ENCODE results near the gene PKDCC. TPM values are rescaled to one million over a fixed set of nuclear protein-coding genes. Genes with fewer than 3 reads are reported as not detected.
"Not testable (repeated sequence)": the region's sequence is repeated elsewhere in the genome, so short reads cannot be mapped to it uniquely, and the experiment has no call there.

PKDCC gene
- total RNA-seq, 2 experiments from 2014 or later = not detected

DNA sequence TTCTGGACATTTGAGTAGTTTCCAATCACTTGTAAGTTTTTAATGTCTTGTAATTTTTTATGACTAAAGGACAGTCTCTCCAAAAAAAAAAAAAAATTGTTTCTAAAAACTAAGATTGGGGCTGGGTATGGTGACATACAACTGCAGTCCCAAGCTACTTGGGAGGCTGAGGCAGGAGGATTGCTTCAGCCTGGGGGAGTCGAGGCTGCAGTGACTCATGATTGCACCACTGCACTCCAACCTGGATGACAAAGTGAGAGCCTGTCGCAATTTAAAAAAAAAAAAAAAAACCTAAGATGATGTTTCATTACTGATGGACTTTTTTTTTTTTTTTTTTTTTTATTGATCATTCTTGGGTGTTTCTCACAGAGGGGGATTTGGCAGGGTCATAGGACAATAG lies 34.4 kb upstream of the PKDCC start:
- Mint-ChIP-seq H3K27me3 (peaks cover 10% of the 10 kb centered on the region), H3K4me1 (peaks cover 10% of the 10 kb centered on the region), H3K4me3 (no peak overlapping the region), H3K9me3 (ENCODE audit: low read depth) (peaks cover 2% of the 10 kb centered on the region), H3K27ac (no peak overlapping the region), H3K36me3 (no peaks in the 10 kb centered on the region)
- DNase-seq (no peak), ATAC-seq (no peak)
- CTCF ChIA-PET = no interaction called here

GRCh38 chr2:42021464-42021863 lies 26.4 kb upstream of the PKDCC start:
- Mint-ChIP-seq H3K36me3 (no peaks in the 10 kb centered on the region), H3K4me3 (no peak overlapping the region), H3K4me1 (no peaks in the 10 kb centered on the region), H3K27ac (no peak overlapping the region), H3K9me3 (ENCODE audit: low read depth) (no peaks in the 10 kb centered on the region), H3K27me3 (peaks cover 32% of the 10 kb centered on the region)
- DNase-seq (no peak), ATAC-seq (no peak)
- CTCF ChIA-PET = no interaction called here

DNA sequence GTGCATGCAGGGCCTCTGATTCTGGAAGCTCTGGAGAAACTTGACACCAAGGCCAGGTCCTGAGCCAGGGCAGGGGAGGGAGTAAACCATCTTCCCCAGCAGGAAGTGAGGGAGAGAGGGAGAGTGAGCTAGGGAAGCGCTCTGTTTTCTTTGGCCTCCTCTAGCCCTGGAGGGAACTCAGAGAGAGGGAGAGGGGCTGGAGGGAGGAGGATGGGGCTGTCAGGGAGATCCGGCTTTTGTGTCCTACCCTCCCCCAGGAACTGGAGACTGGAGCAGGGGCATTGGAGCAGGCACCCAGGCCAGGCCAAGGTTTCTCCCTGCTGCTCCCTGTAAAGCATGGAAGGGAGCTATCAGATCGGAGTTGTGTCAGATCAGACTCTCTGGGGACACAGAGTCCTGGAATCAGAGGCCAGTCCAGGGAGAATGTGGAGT lies 22.7 kb upstream of the PKDCC start:
- Mint-ChIP-seq H3K36me3 (no peaks in the 10 kb centered on the region), H3K27me3 (peaks cover 31% of the 10 kb centered on the region), H3K27ac (no peak overlapping the region), H3K9me3 (ENCODE audit: low read depth) (no peaks in the 10 kb centered on the region), H3K4me3 (no peak overlapping the region), H3K4me1 (no peaks in the 10 kb centered on the region)
- DNase-seq (no peak), ATAC-seq (no peak)
- CTCF ChIA-PET = no interaction called here

DNA sequence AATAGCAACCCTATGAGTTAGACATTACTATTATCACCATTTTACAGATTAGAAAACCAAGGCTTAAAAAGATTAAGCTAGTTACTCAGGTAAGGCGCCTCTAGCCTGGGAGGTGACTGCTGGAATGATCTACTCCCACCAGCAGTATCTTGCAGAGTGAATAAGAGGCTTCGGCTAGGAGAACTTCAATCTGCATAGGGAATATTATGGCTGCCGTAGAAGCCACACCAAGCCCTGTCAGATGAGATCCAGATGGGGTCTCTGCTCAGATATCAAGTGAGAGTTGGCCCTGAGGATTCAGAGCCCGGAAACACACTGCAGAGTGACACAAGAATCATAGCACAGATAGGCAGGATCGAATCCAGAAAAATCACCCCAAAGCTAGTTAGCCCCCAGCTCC lies 21.5 kb upstream of the PKDCC start:
- Mint-ChIP-seq H3K9me3 (ENCODE audit: low read depth) (no peaks in the 10 kb centered on the region), H3K4me3 (no peak overlapping the region), H3K4me1 (no peaks in the 10 kb centered on the region), H3K27ac (no peak overlapping the region), H3K36me3 (no peaks in the 10 kb centered on the region), H3K27me3 (peaks cover 37% of the 10 kb centered on the region)
- no peak for ATAC-seq
- no peak for DNase-seq
- CTCF ChIA-PET = no interaction called here

DNA sequence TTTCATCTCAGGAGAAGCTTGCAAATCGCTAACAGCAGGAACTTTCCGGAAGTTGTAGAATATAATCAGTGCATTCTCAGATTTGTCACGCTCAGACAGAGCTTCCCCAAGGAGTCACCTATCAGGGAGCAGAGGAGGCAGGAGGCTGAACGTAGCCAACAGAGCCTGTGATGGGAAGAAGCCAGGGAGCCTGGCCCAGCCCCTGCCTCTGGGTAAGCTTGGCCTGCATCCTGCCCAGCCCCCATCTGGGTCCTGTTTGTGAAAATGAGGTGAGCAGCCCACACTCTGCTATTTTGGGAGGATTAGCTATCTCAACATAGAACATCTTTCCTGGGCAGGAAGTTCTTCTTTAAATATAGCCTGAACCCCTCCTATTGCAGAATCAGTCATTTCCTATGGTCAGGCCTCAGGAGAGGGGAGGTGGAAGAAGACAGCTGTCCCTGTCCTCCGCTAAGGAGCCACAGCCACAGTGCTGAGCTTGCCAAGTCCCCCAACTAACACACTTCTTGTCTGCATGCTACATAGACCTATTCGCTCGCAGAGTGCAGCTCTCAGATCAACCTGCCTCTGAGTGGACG lies 19.2 kb upstream of the PKDCC start:
- CTCF ChIA-PET = no interaction called here
- H3K27ac Mint-ChIP-seq = no peak overlapping the region

GRCh38 chr2:42029171-42029570 lies 18.6 kb upstream of the PKDCC start:
- ATAC-seq (no peak), DNase-seq (no peak)
- no peak overlapping the region for H3K27ac Mint-ChIP-seq
- no peaks in the 10 kb centered on the region for H3K36me3 Mint-ChIP-seq
- no peak overlapping the region for H3K4me3 Mint-ChIP-seq
- no peaks in the 10 kb centered on the region for H3K9me3 Mint-ChIP-seq (ENCODE audit: low read depth)
- peaks cover 30% of the 10 kb centered on the region for H3K27me3 Mint-ChIP-seq
- H3K4me1 Mint-ChIP-seq = no peaks in the 10 kb centered on the region
- CTCF ChIA-PET = no interaction called here

More for the DNA sequence above, 19.2 kb upstream of the PKDCC start:
- Mint-ChIP-seq H3K4me3 (no peak overlapping the region), H3K9me3 (ENCODE audit: low read depth) (no peaks in the 10 kb centered on the region), H3K4me1 (no peaks in the 10 kb centered on the region), H3K36me3 (no peaks in the 10 kb centered on the region), H3K27me3 (peaks cover 32% of the 10 kb centered on the region)
- no peak for ATAC-seq
- DNase-seq = no peak

DNA sequence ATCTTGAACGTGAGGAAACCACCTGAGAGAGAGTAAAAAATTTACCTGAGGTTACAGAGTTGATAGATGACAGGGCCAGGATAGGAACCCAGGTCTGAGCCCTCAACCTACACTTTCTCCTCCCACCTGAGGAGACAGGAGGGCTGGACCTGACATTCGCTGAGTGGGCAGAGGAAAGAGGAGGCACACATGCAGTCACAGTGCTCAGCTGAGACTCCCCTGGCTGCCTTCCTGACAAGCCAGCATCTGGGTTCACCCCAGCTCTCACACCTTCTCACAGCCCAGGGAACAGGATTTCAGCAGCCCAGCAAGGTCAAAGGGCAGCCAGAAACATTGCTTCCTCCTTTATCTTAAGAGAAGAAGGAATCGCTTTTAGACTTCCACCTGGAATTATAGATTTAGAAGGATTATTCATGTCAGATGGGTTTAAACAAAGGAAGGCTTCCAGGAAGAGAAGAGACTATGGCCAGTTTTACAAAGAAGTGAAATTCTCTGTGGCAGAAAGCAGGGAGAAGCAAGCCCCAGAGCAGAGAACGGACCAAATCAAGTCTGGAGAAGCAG lies 18.1 kb upstream of the PKDCC start:
- Mint-ChIP-seq H3K4me3 (no peak overlapping the region), H3K27ac (no peak overlapping the region), H3K27me3 (peaks cover 26% of the 10 kb centered on the region), H3K36me3 (no peaks in the 10 kb centered on the region), H3K9me3 (ENCODE audit: low read depth) (no peaks in the 10 kb centered on the region), H3K4me1 (no peaks in the 10 kb centered on the region)
- CTCF ChIA-PET = no interaction called here
- ATAC-seq (no peak), DNase-seq (no peak)

DNA sequence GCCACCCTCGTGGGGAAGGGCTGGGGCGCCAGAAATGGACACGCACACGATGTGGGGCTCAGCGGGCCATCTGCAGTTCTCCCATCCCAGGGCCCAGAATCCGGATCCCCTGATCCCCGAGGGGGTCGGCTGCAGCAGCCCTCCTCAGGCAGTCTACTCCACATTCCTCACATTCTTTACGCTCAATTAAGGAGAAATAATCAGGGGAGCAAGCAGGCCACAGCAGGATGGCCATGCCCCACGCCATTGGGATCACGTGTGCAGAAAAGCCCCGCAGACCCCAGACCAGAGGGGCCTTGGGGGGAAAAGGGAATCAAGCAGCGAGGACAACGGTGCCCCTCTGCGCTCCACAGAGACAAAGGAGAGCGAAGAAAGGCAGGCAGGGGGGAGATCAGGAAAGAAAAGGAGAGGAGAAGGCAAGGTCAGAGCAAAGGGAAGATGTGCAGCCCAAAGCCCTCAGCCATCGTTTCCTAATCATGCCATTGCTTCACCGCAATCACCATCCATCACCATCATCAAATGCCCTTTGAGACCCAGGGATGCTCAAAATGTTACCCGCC lies 17.5 kb upstream of the PKDCC start:
- H3K4me1 Mint-ChIP-seq = no peaks in the 10 kb centered on the region
- H3K27me3 Mint-ChIP-seq = peaks cover 23% of the 10 kb centered on the region
- no peak overlapping the region for H3K4me3 Mint-ChIP-seq
- no peaks in the 10 kb centered on the region for H3K9me3 Mint-ChIP-seq (ENCODE audit: low read depth)
- no peaks in the 10 kb centered on the region for H3K36me3 Mint-ChIP-seq
- ATAC-seq (no peak), DNase-seq (no peak)
- H3K27ac Mint-ChIP-seq = no peak overlapping the region
- CTCF ChIA-PET = no interaction called here

DNA sequence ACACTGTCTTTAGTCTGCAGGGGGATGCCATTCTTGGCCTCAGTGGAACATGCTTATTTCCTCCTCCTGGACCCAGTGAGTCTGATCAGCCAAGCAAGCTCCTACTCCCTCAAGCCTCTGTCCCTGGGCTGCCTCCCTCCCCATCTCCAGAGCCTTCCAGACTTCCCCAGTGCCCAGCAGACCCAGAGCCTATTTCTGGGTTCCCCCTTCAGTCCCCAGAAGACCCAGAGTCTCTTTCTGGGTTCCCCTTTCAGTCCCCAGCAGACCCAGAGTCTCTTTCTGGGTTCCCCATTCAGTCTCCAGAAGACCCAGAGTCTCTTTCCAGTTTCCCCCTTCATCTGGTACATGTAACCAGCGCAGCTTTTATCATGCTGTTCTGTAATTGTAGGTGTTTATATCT lies 17.0 kb upstream of the PKDCC start:
- CTCF ChIA-PET = no interaction called here
- no peak for DNase-seq
- H3K4me1 Mint-ChIP-seq = no peaks in the 10 kb centered on the region

DNA sequence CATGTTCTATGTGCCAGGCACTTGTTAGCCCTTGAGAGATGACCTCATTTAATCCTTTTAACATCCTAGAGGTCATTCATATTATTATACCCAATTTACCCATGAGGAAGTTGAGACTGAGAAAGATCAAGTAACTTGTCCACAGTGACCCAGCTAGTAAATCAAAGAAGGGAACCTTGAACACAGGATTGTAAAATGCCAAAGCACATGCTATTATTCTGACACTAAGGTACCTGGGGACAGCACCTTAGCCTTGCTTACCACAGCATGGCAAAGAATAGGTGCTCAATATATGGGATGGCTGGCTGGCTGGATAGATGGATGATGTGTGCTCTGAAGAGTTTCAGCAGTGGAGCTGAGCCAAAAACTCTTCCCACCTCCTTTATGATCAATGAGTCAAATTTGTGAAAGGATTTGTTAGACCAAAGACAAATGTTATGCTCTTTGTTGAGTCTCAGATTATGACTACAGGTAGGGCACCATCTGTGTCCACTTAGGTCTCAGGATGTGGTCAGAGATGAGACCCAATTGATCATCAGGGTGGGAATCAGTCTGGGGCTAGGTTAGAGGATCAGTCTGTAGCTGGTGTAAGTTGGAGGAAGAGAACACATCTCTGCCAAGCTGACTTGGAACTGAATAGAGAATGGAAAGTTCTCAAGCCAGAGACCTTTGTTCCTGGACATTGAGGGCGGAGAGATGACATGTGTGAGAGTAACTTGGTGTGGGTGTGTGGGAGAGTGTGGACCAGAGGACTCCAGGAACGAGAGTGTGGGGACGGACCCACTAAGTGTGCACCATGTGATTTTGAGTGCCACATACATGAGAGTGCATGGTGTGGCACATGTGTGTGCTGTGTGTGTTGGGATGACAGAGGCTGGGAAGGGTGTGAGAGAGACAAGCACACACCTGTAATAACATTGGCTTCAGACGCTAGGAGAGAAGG lies 16.3 kb upstream of the PKDCC start:
- no peak for ATAC-seq
- CTCF ChIA-PET = no interaction called here
- no peaks in the 10 kb centered on the region for H3K36me3 Mint-ChIP-seq
- H3K4me1 Mint-ChIP-seq = no peaks in the 10 kb centered on the region
- H3K27ac Mint-ChIP-seq = no peak overlapping the region
- peaks cover 16% of the 10 kb centered on the region for H3K27me3 Mint-ChIP-seq
- H3K9me3 Mint-ChIP-seq (ENCODE audit: low read depth) = no peaks in the 10 kb centered on the region
- no peak for DNase-seq
- no peak overlapping the region for H3K4me3 Mint-ChIP-seq

More for the DNA sequence above, 17.0 kb upstream of the PKDCC start:
- no peaks in the 10 kb centered on the region for H3K9me3 Mint-ChIP-seq (ENCODE audit: low read depth)
- H3K36me3 Mint-ChIP-seq = no peaks in the 10 kb centered on the region
- H3K27me3 Mint-ChIP-seq = peaks cover 20% of the 10 kb centered on the region
- H3K27ac Mint-ChIP-seq = no peak overlapping the region
- H3K4me3 Mint-ChIP-seq = no peak overlapping the region
- no peak for ATAC-seq

- no peaks in the 10 kb centered on the region for H3K4me1 Mint-ChIP-seq
- peaks cover 14% of the 10 kb centered on the region for H3K27me3 Mint-ChIP-seq
- CTCF ChIA-PET = no interaction called here
Observed at GRCh38 chr2:42032224-42032620, 15.6 kb upstream of the PKDCC start.

DNA sequence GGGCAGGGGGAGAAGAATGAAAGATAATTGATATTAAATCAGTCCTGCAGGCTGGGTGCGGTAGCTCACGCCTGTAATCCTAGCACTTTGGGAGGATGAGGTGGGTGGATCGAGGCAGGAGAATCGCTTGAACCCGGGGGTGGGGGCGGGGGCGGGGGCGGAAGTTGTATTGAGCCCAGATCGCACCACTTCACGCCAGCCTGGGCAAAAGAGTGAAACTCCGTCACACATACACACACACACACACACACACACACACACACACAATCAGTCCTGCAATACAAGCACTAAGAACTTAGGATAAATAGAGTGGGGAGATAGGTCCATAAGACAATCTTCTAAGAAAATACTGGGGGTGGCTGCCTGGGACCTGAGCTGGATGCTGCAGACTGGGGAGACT lies 15.1 kb upstream of the PKDCC start:
- no peak for DNase-seq
- CTCF ChIA-PET = no interaction called here
- Mint-ChIP-seq H3K27me3 (peaks cover 14% of the 10 kb centered on the region), H3K9me3 (ENCODE audit: low read depth) (no peaks in the 10 kb centered on the region), H3K36me3 (no peaks in the 10 kb centered on the region), H3K4me1 (no peaks in the 10 kb centered on the region), H3K27ac (no peak overlapping the region), H3K4me3 (no peak overlapping the region)
- ATAC-seq = no peak

More at GRCh38 chr2:42032224-42032620, 15.6 kb upstream of the PKDCC start:
- ATAC-seq (no peak), DNase-seq (no peak)
- Mint-ChIP-seq H3K27ac (no peak overlapping the region), H3K36me3 (no peaks in the 10 kb centered on the region), H3K9me3 (ENCODE audit: low read depth) (no peaks in the 10 kb centered on the region), H3K4me3 (no peak overlapping the region)

DNA sequence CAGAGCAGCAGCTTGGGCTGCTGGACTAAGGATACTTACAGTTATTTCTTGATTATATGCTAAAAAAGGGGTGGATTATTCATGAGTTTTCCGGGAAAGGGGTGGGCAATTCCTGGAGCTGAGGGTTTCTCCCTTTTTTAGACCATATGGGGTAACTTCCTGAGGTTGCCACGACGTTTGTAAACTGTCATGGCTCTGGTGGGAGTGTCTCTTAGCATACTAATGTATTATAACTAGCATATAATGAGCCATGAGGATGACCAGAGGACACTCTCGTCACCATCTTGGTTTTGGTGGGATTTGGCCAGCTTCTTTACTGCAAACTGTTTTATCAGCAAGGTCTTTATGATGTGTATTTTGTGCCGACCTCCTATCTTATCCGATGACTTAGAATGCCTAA lies 13.7 kb upstream of the PKDCC start:
- H3K4me3 Mint-ChIP-seq; CTCF ChIA-PET; DNase-seq; H3K27ac Mint-ChIP-seq; H3K9me3 Mint-ChIP-seq (ENCODE audit: low read depth); H3K4me1 Mint-ChIP-seq; H3K36me3 Mint-ChIP-seq; ATAC-seq: not testable (repeated sequence)
- peaks cover 16% of the 10 kb centered on the region for H3K27me3 Mint-ChIP-seq

DNA sequence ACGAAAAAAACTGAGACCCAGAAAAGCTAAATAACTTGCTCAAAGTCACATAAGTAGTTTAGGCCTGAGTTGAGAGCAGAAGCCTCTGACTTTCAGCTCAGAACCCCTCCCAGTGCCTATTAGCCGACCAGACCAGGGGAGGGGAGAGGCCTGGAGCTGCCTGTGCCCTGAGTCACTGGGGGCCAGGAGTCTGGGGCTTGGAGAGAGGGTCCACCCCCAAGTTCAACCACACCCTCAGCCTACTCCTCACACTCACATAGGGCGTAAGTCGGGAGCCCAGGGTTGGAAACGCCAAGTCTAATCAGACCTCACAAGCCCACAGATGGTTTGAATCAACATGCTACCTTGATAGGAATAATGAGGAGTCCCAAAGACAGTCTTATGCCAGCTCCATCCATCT lies 12.6 kb upstream of the PKDCC start:
- no peak overlapping the region for H3K27ac Mint-ChIP-seq
- no peaks in the 10 kb centered on the region for H3K9me3 Mint-ChIP-seq (ENCODE audit: low read depth)
- no peaks in the 10 kb centered on the region for H3K4me1 Mint-ChIP-seq
- H3K36me3 Mint-ChIP-seq = no peaks in the 10 kb centered on the region
- no peak overlapping the region for H3K4me3 Mint-ChIP-seq
- CTCF ChIA-PET = no interaction called here
- ATAC-seq (no peak), DNase-seq (no peak)
- H3K27me3 Mint-ChIP-seq = peaks cover 20% of the 10 kb centered on the region
